ENCODE data around the gene GABRQ.

The GABRQ gene

GRCh38 chrX:152637649-152638442 lies at the start of gene GABRQ:
GABRQ (plus strand) TSS chrX:152637895; CDS start chrX:152638203, 308 bp downstream.
- DNase-seq (ENCODE audit: low spot score) = no peak

GRCh38 chrX:152588206-152588605 lies 49.5 kb upstream of the GABRQ start:
- no peak for DNase-seq (ENCODE audit: low spot score)

GRCh38 chrX:152600853-152601633 lies 36.7 kb upstream of the GABRQ start:
- no peak for DNase-seq (ENCODE audit: low spot score)

GRCh38 chrX:152601848-152602616 lies 35.7 kb upstream of the GABRQ start:
- DNase-seq (ENCODE audit: low spot score) = no peak

GRCh38 chrX:152614791-152615190 lies 22.9 kb upstream of the GABRQ start:
- no peak for DNase-seq (ENCODE audit: low spot score)

GRCh38 chrX:152619897-152620296 lies 17.8 kb upstream of the GABRQ start:
- no peak for DNase-seq (ENCODE audit: low spot score)

- DNase-seq (ENCODE audit: low spot score) = peak; percentile 47
Observed at GRCh38 chrX:152632445-152633097, 5.1 kb upstream of the GABRQ start.

- peak; percentile 65 for DNase-seq (ENCODE audit: low spot score)
Observed at GRCh38 chrX:152635941-152636340, 1.8 kb upstream of the GABRQ start.

GRCh38 chrX:152638443-152638904 lies 779 bp downstream of the GABRQ start:
- no peak for DNase-seq (ENCODE audit: low spot score)

GRCh38 chrX:152639426-152639825 lies 1.7 kb downstream of the GABRQ start:
- no peak for DNase-seq (ENCODE audit: low spot score)

GRCh38 chrX:152640034-152640818 lies 2.5 kb downstream of the GABRQ start:
- DNase-seq (ENCODE audit: low spot score) = peak; percentile 32

- DNase-seq (ENCODE audit: low spot score) = no peak
Observed at GRCh38 chrX:152641256-152641875, 3.7 kb downstream of the GABRQ start.

- DNase-seq (ENCODE audit: low spot score) = no peak
Observed at GRCh38 chrX:152641996-152642395, 4.3 kb downstream of the GABRQ start.

- no peak for DNase-seq (ENCODE audit: low spot score)
Observed at GRCh38 chrX:152642931-152643564, 5.4 kb downstream of the GABRQ start.

GRCh38 chrX:152646961-152647360 lies 9.3 kb downstream of the GABRQ start:
- no peak for DNase-seq (ENCODE audit: low spot score)

- no peak for DNase-seq (ENCODE audit: low spot score)
Observed at GRCh38 chrX:152647978-152648377, 10.3 kb downstream of the GABRQ start.

GRCh38 chrX:152652060-152652459 lies 14.4 kb downstream of the GABRQ start:
- no peak for DNase-seq (ENCODE audit: low spot score)

GRCh38 chrX:152652467-152652866 lies 14.8 kb downstream of the GABRQ start:
- DNase-seq (ENCODE audit: low spot score) = no peak

GRCh38 chrX:152656087-152656486 lies 18.4 kb downstream of the GABRQ start:
- DNase-seq (ENCODE audit: low spot score) = no peak

- no peak for DNase-seq (ENCODE audit: low spot score)
Observed at GRCh38 chrX:152656890-152657289, 19.2 kb downstream of the GABRQ start.

All from AG08396 (cell line).